ENCODE data around the gene CH25H. TPM values are rescaled to one million over a fixed set of nuclear protein-coding genes. Genes with fewer than 3 reads are reported as not detected.
"Not testable (repeated sequence)": the region's sequence is repeated elsewhere in the genome, so short reads cannot be mapped to it uniquely, and the experiment has no call there.

Gene CH25H
- total RNA-seq, 1 donor from 2014 or later = 1.7 TPM

DNA sequence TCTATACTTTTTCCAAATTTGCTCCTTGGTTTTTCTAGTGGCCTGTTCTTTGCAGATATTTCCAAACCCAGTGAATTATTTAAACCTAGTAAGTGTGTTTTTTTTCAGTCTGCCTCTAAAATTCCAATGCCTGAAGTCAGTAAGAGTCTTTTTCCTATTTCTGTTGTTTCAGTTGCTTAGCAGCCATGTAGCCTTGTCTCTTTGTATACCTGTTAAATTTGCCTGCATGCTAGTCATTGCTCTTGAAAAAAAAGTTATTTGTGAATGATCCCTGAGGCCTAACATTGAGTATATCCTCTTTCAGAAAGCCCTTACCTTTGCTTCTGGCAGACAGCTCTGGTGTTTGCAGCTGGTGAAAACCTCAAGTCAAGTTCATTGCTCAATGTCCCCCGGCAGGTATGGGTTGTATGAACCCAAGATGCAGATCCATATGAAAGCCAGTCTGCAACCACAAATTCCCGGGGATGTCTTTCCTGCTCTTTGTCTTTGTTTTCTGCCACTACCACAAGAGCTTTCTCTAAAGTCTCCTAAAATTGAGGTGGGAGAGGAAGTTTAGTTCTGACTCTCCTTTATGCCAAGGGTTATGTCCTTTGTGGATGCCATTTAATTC lies 35.7 kb downstream of the CH25H start:
- TF ChIP-seq, protein P1, sequence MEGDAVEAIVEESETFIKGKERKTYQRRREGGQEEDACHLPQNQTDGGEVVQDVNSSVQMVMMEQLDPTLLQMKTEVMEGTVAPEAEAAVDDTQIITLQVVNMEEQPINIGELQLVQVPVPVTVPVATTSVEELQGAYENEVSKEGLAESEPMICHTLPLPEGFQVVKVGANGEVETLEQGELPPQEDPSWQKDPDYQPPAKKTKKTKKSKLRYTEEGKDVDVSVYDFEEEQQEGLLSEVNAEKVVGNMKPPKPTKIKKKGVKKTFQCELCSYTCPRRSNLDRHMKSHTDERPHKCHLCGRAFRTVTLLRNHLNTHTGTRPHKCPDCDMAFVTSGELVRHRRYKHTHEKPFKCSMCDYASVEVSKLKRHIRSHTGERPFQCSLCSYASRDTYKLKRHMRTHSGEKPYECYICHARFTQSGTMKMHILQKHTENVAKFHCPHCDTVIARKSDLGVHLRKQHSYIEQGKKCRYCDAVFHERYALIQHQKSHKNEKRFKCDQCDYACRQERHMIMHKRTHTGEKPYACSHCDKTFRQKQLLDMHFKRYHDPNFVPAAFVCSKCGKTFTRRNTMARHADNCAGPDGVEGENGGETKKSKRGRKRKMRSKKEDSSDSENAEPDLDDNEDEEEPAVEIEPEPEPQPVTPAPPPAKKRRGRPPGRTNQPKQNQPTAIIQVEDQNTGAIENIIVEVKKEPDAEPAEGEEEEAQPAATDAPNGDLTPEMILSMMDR (IDR thresholded peaks at IDR 0.05) = no peak
- intact Hi-C loops (cut with DNase I) = no loop called here
- no peaks in the 10 kb centered on the region for H3K4me1 ChIP-seq
- no peaks in the 10 kb centered on the region for H3K9me3 ChIP-seq
- no peak overlapping the region for H3K4me3 ChIP-seq
- no peaks in the 10 kb centered on the region for H3K36me3 ChIP-seq
- H3K27ac ChIP-seq = no peak overlapping the region
- H3K27me3 ChIP-seq = no peaks in the 10 kb centered on the region
- DNase-seq (ENCODE audit: low spot score in 2 of 2) = no peak

DNA sequence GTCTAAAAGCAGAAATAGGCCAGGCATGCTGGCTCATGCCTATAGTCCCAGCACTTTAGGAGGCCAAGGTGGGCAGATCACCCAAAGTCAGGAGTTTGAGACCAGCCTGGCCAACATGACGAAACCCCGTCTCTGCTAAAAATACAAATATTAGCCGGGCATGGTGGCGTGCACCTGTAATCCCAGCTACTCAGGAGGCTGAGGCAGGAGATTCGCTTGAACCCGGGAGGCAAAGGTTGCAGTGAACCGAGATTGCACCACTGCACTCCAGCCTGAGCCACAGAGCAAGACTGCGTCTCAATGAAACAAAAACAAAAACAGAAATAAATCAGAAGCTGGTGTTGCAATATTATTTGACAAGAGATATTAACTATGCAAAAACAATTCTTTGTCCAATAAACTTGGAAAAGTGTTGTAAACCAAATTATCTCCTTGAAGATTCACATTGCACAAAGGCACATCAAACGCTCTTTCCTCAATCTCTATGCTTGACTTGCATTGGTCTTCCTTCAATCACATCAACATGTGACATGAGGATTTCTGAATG lies 38.7 kb downstream of the CH25H start:
- H3K27ac ChIP-seq; intact Hi-C loops (cut with DNase I); H3K27me3 ChIP-seq; H3K36me3 ChIP-seq; DNase-seq (ENCODE audit: low spot score in 2 of 2); H3K9me3 ChIP-seq; H3K4me1 ChIP-seq; H3K4me3 ChIP-seq: not testable (repeated sequence)

DNA sequence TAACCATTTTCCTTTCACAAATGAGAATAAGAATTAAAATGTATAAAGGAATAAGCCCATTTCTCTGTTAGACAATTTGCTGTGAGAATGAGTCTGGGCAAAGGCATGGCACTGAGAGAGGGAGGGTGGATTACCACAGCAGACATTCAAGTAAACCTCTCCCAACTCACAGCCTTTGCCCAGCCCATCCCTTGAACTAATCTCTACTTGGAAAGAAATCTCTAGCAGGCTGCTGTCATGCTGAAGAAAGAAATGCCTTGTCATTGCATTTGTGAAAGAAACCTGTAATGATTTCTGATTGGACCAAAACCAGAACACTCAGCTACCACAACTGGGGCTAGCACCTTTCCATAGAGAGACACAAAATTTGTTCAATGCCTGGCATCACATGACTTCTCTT lies 39.2 kb downstream of the CH25H start:
- TF ChIP-seq, protein P1 (IDR thresholded peaks at IDR 0.05) = no peak
- H3K4me3 ChIP-seq = no peak overlapping the region
- H3K9me3 ChIP-seq = no peaks in the 10 kb centered on the region
- intact Hi-C loops (cut with DNase I) = no loop called here
- no peaks in the 10 kb centered on the region for H3K36me3 ChIP-seq
- no peak overlapping the region for H3K27ac ChIP-seq
- no peaks in the 10 kb centered on the region for H3K27me3 ChIP-seq
- no peaks in the 10 kb centered on the region for H3K4me1 ChIP-seq
- DNase-seq (ENCODE audit: low spot score in 2 of 2) = no peak

DNA sequence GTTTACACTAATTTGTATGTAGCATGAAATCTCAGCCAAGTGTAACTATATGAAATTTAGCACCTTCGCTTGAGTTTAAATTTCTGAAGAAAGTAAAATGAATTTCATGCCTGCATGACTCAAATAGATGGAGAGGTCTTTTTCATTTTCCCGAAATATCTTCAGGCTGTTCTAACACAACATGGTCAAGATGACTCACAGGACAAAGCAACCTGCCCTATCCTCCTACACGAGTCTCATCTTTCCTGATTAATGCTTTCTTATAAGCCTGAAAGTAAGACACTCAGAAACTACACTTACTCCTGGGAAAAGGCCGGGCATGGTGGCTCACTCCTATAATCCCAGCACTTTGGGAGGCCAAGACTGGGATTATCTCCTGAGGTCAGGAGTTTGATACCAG lies 41.2 kb downstream of the CH25H start:
- intact Hi-C loops (cut with DNase I) = no loop called here
- Histone ChIP-seq H3K4me3 (no peak overlapping the region), H3K9me3 (no peaks in the 10 kb centered on the region), H3K36me3 (no peaks in the 10 kb centered on the region), H3K27me3 (no peaks in the 10 kb centered on the region), H3K27ac (no peak overlapping the region), H3K4me1 (no peaks in the 10 kb centered on the region)
- TF ChIP-seq, protein P1 (IDR thresholded peaks at IDR 0.05) = no peak
- DNase-seq (ENCODE audit: low spot score in 2 of 2) = no peak

DNA sequence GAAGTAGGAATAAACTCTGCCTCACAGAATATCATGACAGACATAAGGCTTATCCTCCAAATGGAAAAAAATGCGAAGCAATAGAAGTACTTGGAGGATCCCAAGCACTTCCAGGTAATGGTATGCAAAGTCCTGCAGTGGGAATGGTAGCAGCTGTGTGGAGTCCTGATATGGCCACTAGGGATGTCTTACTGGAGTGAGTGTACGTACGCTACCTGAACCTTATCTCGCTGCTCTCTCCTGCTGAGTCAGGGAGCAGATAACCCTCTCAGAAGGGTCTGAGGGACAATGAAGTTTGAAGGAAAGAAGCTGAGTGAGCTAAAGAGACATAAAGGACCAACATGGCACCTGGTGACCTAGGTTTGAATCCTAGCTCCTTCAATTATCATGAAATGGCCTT lies 42.2 kb downstream of the CH25H start:
- no peaks in the 10 kb centered on the region for H3K27me3 ChIP-seq
- intact Hi-C loops (cut with DNase I) = no loop called here
- no peaks in the 10 kb centered on the region for H3K4me1 ChIP-seq
- H3K27ac ChIP-seq = no peak overlapping the region
- TF ChIP-seq, protein P1 (IDR thresholded peaks at IDR 0.05) = no peak
- no peak for DNase-seq (ENCODE audit: low spot score in 2 of 2)
- no peaks in the 10 kb centered on the region for H3K36me3 ChIP-seq
- H3K4me3 ChIP-seq = no peak overlapping the region
- no peaks in the 10 kb centered on the region for H3K9me3 ChIP-seq

DNA sequence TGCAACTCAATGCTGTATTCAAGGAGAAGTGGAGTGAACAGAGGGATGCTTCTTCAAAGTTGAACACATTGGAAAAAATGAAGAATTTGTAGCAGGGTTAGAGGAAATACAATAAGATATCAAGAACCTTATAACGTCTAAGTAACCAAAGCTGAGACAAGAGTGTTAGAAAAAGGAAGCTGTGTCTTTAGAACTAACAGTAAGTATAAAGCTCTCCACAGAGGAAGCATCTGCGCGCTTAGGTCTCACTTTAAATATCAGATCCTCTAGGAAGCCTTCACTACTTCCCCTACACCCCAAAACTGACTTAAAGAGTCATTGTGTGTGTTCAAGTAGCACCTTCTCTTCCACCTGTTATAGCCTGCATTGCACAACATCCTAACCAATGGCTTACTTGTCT lies 43.0 kb downstream of the CH25H start:
- no peaks in the 10 kb centered on the region for H3K36me3 ChIP-seq
- intact Hi-C loops (cut with DNase I) = no loop called here
- H3K4me3 ChIP-seq = no peak overlapping the region
- H3K27ac ChIP-seq = no peak overlapping the region
- H3K27me3 ChIP-seq = no peaks in the 10 kb centered on the region
- H3K9me3 ChIP-seq = no peaks in the 10 kb centered on the region
- DNase-seq (ENCODE audit: low spot score in 2 of 2) = no peak
- H3K4me1 ChIP-seq = no peaks in the 10 kb centered on the region
- TF ChIP-seq, protein P1 (IDR thresholded peaks at IDR 0.05) = no peak

Data from ascending aorta (tissue), 2 donors.